ENCODE data around the gene UBE2U. TPM values are rescaled to one million over a fixed set of nuclear protein-coding genes. Genes with fewer than 3 reads are reported as not detected.

UBE2U gene
- total RNA-seq, 4 donors from 2014 or later: not detected

DNA sequence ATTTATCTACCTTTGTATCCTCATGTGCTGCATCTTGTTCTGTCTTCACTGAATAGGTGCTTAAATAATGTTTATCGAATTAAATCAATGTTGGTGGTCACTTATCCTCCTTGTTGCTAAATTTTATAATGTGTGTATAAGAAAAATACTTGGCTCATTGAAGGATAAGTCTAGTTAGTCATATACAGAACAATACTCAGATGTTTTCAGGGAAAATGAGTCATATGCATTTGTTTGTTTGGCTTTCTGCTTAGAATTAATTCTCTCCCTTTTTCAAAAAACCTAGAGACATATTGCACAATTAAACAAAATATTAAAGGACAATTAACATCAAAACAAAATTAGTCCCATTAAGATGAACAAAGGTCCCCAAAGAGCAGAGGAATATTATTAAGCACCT lies 89.0 kb downstream of the UBE2U start:
- TF ChIP-seq EP300 (IDR thresholded peaks at IDR 0.05) (no peak), POLR2A (IDR thresholded peaks at IDR 0.05) (no peak), POLR2AphosphoS5 (IDR thresholded peaks at IDR 0.05) (no peak)
- TF ChIP-seq, protein P1, sequence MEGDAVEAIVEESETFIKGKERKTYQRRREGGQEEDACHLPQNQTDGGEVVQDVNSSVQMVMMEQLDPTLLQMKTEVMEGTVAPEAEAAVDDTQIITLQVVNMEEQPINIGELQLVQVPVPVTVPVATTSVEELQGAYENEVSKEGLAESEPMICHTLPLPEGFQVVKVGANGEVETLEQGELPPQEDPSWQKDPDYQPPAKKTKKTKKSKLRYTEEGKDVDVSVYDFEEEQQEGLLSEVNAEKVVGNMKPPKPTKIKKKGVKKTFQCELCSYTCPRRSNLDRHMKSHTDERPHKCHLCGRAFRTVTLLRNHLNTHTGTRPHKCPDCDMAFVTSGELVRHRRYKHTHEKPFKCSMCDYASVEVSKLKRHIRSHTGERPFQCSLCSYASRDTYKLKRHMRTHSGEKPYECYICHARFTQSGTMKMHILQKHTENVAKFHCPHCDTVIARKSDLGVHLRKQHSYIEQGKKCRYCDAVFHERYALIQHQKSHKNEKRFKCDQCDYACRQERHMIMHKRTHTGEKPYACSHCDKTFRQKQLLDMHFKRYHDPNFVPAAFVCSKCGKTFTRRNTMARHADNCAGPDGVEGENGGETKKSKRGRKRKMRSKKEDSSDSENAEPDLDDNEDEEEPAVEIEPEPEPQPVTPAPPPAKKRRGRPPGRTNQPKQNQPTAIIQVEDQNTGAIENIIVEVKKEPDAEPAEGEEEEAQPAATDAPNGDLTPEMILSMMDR (IDR thresholded peaks at IDR 0.05): no peak
- H3K27me3 ChIP-seq: peaks cover 7% of the 10 kb centered on the region
- H3K9me3 ChIP-seq: peaks cover 0 to 18% (median 0%) of the 10 kb centered on the region in 3 donors
- H3K36me3 ChIP-seq: no peaks in the 10 kb centered on the region
- H3K4me3 ChIP-seq: no peak overlapping the region
- no peaks in the 10 kb centered on the region for H3K4me1 ChIP-seq
- 89 to 95% methylated on average over 1 of the region's 1 CpG for whole genome bisulfite sequencing, 2 donors (ENCODE audit: low coverage in 1 of 2)
- H3K27ac ChIP-seq: no peak overlapping the region
- no peak for ATAC-seq

DNA sequence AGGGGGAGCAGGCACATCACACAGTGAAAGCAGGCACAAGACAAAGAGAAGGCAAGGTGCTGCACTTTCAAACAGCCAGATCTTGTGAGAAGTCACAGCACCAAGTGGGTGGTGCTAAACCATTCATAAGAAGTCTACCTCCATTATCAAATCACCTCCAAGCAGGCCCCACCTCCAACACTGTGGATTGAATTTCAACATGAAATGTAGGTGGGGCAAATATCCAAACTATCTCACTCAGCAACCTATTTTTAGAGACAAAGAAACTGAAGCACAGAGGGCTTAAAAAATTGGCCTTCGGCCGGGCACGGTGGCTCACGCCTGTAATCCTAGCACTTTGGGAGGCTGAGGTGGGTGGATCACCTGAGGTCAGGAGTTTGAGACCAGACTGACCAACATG lies 90.4 kb downstream of the UBE2U start:
- ATAC-seq: no peak
- TF ChIP-seq EP300 (IDR thresholded peaks at IDR 0.05): no peak
- no peak for TF ChIP-seq POLR2A (IDR thresholded peaks at IDR 0.05)
- TF ChIP-seq POLR2AphosphoS5 (IDR thresholded peaks at IDR 0.05): no peak
- TF ChIP-seq, protein P1 (IDR thresholded peaks at IDR 0.05): no peak
- no peak overlapping the region for H3K27ac ChIP-seq
- peaks cover 7% of the 10 kb centered on the region for H3K27me3 ChIP-seq
- no peak overlapping the region for H3K4me3 ChIP-seq
- H3K4me1 ChIP-seq: no peaks in the 10 kb centered on the region
- H3K36me3 ChIP-seq: no peaks in the 10 kb centered on the region
- H3K9me3 ChIP-seq: peaks cover 0 to 18% (median 0%) of the 10 kb centered on the region in 3 donors
- no CpG with 5 or more reads among the region's 4 CpGs for WGBS, 2 donors (ENCODE audit: low coverage in 1 of 2)

DNA sequence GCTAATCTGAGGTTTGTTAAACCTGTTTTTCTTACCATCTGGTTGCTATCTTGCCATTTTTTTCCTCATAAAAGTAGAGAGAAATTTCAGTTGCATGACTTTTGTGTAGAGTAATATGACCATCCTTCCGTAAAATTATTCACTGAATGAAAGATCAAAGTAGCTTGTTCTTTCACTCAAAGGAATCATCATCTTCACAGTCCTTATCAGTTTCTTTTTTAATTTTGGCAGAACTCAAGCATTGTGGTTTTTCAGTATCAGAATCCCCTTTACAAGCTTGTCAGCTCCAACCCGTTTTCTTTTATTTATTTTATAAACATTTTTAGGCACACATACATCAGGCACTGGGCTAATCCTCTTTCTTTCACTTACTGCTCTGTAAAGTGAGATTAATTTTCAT lies 91.7 kb downstream of the UBE2U start:
- no peaks in the 10 kb centered on the region for H3K4me1 ChIP-seq
- H3K27me3 ChIP-seq: peaks cover 7% of the 10 kb centered on the region
- H3K27ac ChIP-seq: no peak overlapping the region

DNA sequence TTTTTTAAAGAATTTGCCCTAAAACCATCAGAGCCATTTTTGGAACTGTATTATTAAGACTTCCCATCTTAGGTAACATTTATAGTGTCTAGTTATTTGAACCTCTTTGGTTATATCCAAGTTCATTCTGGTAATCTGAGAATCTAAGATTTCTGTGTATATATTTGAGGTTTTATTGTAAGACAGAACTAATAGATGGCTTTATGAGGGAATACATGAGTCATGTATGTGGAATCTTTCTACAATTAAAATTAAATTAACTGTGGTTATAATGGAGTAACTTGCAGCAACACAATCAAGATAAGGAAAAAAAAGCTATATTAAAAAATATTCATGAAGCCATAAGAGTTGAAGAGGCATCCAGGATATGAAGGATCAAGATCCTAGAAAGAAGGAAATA lies 92.1 kb downstream of the UBE2U start:
- H3K9me3 ChIP-seq: peaks cover 0 to 18% (median 0%) of the 10 kb centered on the region in 3 donors
- no peak overlapping the region for H3K27ac ChIP-seq

More for the DNA sequence above, 91.7 kb downstream of the UBE2U start:
- H3K9me3 ChIP-seq: peaks cover 0 to 18% (median 0%) of the 10 kb centered on the region in 3 donors
- WGBS, 2 donors (ENCODE audit: low coverage in 1 of 2): 55 to 63% methylated on average over 2 of the region's 2 CpGs
- ATAC-seq: no peak
- H3K4me3 ChIP-seq: no peak overlapping the region
- TF ChIP-seq, protein P1 (IDR thresholded peaks at IDR 0.05): no peak
- TF ChIP-seq POLR2A (IDR thresholded peaks at IDR 0.05) (no peak), EP300 (IDR thresholded peaks at IDR 0.05) (no peak), POLR2AphosphoS5 (IDR thresholded peaks at IDR 0.05) (no peak)
- no peaks in the 10 kb centered on the region for H3K36me3 ChIP-seq

DNA sequence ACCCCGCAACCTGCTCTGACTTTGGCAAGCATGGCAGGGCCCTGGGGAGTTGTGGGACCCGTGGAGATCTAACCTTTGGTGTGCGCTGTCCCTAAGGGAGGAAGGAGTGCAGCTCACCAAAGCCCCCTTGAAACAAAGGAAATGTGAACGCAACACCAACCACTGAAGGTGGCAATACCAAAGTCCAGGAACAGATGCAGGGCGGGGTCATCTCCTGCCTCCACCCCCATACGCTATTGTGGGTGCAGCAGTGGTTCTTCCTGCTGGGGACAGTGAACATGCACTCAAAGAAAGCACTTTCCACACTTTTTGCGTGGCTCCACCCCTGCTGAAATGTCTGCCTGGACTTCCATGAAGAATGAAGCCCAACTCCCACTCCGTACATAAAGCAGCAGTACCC lies 93.0 kb downstream of the UBE2U start:
- peaks cover 7% of the 10 kb centered on the region for H3K27me3 ChIP-seq
- WGBS, 2 donors (ENCODE audit: low coverage in 1 of 2): 96 to 100% methylated on average over 1 to 5 of the region's 8 CpGs
- TF ChIP-seq POLR2AphosphoS5 (IDR thresholded peaks at IDR 0.05) (no peak), EP300 (IDR thresholded peaks at IDR 0.05) (no peak), POLR2A (IDR thresholded peaks at IDR 0.05) (no peak)
- TF ChIP-seq, protein P1 (IDR thresholded peaks at IDR 0.05): no peak
- no peak overlapping the region for H3K4me3 ChIP-seq
- peaks cover 0 to 18% (median 0%) of the 10 kb centered on the region in 3 donors for H3K9me3 ChIP-seq
- no peak for ATAC-seq
- H3K36me3 ChIP-seq: no peaks in the 10 kb centered on the region
- no peaks in the 10 kb centered on the region for H3K4me1 ChIP-seq
- no peak overlapping the region for H3K27ac ChIP-seq

More for the DNA sequence above, 92.1 kb downstream of the UBE2U start:
- Histone ChIP-seq H3K4me1 (no peaks in the 10 kb centered on the region), H3K36me3 (no peaks in the 10 kb centered on the region), H3K4me3 (no peak overlapping the region), H3K27me3 (peaks cover 7% of the 10 kb centered on the region)
- TF ChIP-seq POLR2A (IDR thresholded peaks at IDR 0.05) (no peak), EP300 (IDR thresholded peaks at IDR 0.05) (no peak), POLR2AphosphoS5 (IDR thresholded peaks at IDR 0.05) (no peak)
- TF ChIP-seq, protein P1 (IDR thresholded peaks at IDR 0.05): no peak
- no peak for ATAC-seq

Measured in gastroesophageal sphincter (tissue), 4 donors.